HG03060 (cell line): ENCODE data around the gene PHF21A.
"Not testable (repeated sequence)": the region's sequence is repeated elsewhere in the genome, so short reads cannot be mapped to it uniquely, and the experiment has no call there.

ENCODE experiments used
- ATAC-seq: cut with Tn5 transposase; IDR thresholded peaks from one replicate; pipeline ENCODE4 v1.9.1; 2021; ENCODE audit warnings: low read depth, moderate number of reproducible peaks; ENCODE audit not compliant: unreplicated experiment

Gene PHF21A

DNA sequence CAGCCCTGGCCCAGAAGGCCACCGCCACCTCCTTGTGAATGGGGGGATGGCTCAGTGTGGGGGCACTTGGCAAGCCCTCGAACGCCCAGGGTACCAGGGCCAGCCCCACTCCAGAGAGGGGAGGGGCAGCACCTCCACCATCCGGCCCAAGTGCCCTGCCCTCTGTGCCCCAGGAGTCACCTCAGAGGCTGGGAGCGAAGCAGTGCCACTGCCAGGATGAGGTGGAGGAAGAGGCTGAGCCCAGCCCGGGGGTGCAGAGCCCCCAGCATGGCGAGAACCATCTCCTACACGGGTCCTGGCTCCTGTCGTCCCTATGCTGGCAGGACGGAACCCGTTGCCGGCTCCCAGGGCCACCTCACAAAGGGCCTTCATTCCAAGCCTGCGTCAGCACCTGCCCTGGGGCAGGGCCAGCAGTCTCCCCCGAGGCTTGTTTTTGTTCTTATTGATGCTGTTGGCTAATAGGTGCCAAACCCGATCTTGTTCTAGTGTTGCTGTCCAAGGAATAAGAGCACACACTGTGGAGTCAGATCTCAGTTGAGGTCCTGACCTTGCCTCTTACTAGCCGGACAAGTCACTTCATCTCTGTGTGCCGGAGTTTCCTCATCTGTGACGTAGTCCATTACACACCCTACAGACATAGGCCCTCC lies 214.2 kb downstream of the PHF21A start, which contains the start of gene FREY1:
Gene FREY1, minus strand, starts transcription at position 307 of the 647 bp plus-strand sequence. Its CDS starts 26 bp downstream, at position 281.
- ATAC-seq, result no peak

DNA sequence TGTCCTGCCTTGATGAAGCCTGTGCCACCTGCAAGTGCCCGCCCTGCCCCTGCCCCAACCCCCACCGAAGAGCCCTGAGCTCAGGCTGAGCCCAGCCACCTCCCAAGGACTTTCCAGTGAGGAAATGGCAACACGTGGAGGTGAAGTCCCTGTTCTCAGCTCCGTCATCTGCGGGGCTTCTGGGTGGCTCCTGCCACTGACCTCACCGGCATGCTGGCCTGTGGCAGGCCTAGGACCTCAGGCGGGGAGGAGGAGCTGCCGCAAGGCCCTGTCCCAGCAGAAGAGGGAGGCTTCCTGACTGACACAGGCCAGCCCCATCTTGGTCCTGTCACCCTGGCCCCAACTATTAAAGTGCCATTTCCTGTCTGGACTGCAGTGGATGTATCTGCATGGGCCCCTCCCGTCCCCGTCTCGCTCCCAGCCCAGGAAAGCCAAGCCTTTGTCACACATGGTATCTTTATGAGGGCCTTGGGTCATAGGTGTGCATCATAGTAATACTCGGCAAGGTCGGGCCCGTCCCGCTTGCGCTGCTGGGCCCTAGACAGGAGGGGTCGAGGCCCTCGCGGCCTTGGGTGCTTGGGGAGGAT lies 215.1 kb downstream of the PHF21A start:
- ATAC-seq, result no peak

DNA sequence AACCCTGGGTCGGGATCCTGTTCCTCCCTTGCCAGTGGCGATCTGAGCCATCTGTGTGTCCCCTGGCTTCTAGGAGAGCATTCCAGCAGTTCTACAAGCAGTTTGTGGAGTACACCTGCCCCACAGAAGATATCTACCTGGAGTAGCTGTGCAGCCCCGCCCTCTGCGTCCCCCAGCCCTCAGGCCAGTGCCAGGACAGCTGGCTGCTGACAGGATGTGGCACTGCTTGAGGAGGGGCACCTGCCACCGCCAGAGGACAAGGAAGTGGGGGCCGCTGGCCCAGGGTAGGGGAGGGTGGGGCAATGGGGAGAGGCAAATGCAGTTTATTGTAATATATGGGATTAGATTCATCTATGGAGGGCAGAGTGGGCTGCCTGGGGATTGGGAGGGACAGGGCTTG lies 215.7 kb downstream of the PHF21A start:
- not testable (repeated sequence) for ATAC-seq

DNA sequence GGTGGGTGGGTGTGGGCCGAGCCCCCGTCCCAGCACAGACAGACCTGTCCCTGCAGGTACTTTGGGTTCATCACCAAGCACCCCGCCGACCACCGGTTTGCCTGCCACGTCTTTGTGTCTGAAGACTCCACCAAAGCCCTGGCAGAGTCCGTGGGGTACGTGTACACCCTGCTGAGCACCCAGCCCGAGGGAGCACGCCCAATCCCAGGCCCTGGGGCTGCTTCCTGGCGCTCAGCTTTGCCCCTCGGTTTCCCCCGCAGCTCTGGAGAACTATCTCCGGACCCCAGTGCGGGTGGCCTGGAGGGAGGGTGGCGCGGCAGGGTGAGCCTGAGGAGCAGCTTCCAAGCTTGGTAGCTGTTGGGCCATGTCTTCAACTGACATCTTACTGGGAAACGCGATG lies 216.2 kb downstream of the PHF21A start:
- no peak for ATAC-seq

DNA sequence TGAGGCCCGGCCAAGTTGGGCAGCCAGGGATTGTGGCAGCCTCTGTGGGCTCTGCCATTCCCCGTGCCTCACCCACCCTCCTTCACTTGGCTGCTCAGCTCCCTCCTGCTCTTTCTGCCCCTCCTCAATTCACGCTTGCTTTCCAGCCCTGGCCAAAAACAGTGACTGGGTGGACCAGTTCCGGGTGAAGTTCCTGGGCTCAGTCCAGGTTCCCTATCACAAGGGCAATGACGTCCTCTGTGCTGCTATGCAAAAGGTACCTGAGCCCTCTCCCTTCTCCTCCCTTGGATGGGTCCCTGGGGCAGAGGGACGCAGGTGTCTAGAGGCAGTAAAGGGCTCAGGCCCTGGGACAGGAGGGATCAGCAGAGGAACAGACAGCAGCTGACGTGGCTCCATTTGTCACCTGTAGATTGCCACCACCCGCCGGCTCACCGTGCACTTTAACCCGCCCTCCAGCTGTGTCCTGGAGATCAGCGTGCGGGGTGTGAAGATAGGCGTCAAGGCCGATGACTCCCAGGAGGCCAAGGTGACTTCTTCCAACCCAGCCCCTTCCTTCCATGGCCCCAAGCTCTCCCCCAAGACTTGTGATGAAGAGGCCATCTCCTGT lies 216.8 kb downstream of the PHF21A start:
- no peak for ATAC-seq

DNA sequence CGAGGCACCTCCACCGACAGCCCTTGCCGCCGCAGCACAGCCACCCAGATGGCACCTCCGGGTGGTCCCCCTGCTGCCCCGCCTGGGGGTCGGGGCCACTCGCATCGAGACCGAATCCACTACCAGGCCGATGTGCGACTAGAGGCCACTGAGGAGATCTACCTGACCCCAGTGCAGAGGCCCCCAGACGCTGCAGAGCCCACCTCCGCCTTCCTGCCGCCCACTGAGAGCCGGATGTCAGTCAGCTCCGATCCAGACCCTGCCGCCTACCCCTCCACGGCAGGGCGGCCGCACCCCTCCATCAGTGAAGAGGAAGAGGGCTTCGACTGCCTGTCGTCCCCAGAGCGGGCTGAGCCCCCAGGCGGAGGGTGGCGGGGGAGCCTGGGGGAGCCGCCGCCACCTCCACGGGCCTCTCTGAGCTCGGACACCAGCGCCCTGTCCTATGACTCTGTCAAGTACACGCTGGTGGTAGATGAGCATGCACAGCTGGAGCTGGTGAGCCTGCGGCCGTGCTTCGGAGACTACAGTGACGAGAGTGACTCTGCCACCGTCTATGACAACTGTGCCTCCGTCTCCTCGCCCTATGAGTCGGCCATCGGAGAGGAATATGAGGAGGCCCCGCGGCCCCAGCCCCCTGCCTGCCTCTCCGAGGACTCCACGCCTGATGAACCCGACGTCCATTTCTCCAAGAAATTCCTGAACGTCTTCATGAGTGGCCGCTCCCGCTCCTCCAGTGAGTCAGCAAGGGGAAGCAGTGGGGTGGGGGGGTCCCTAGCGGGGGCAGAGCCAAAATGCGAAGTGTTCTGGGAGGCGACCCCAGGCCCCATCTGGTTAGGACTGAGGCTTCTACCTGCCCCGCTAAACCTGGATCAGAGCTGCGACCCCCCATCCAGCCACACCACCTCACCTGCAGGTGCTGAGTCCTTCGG lies 218.5 kb downstream of the PHF21A start:
- no peak for ATAC-seq

DNA sequence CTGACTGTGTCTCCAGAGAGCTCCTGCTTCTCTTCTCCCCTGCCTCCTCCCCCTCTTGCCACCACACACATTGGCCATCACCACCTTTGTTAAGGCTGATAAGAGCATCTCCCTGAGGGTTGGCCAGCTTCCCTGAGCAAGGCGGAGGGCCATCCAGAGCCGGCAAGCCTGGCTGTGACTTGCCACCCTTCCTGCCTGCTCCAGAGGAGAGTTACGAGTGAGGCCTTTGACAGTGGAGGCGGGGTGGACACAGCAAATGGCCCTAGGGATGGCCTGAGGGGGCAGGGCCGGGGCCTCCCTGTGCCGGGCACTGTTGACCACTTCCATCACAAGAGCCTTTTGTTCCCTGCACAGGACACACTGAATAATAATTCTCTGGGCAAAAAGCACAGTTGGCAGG lies 219.6 kb downstream of the PHF21A start:
- ATAC-seq, result no peak

DNA sequence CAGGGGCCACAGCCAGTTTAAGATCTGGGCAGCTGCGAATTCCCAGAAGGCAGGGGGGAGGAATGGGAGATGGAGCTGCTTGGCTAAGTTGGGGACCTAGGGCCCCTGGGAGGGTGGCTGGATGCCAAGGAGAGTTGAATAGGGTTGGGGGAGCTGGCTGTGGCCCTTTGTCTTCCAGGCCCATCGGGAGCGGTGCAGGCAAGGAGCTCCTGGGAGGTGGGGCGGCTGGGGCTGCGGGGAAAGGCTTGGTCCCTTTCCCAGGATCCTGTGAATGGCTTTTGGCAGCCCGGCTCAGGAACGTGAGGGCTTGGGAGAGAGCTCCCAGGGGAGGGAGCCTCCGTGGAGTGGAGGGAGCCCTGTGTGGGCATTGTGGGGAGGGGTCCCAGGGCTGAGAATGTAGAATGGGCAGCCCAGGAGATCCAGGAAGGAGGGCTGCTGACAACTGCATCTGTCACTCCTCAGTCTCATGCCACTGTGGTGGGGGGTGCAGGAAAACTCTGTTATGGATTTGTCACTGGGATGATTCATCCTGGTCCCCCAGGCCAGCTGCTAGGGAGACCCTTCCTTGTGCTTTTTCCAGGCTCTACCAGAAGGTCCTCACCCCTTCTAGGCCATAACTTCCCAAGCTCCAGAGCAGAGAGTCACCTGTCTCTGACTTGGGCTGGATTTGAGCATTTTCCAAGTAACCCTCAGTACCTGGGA lies 220.2 kb downstream of the PHF21A start:
- no peak for ATAC-seq

DNA sequence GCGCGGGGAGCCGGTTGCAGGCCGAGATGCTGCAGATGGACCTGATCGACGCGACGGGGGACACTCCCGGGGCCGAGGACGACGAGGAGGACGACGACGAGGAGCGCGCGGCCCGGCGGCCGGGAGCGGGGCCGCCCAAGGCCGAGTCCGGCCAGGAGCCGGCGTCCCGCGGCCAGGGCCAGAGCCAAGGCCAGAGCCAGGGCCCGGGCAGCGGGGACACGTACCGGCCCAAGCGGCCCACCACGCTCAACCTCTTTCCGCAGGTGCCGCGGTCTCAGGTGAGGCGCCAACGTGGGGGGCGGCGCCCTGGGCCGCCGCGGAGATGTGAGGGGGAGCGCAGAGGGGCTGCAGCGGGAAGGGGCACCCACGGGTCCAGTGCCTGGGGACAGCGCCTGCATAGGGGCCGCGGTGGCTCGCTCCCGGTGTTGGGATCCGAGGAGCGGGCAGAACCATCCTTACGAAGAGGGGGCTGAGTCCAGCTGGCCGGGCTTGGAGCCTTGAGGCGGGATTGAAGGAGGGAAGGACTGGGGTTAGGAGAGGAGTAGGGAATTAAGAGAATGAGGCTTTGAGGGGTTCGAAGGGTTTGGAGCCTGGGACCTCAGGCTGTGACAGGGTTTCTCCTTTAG lies 221.0 kb downstream of the PHF21A start:
- ATAC-seq, result not testable (repeated sequence)

DNA sequence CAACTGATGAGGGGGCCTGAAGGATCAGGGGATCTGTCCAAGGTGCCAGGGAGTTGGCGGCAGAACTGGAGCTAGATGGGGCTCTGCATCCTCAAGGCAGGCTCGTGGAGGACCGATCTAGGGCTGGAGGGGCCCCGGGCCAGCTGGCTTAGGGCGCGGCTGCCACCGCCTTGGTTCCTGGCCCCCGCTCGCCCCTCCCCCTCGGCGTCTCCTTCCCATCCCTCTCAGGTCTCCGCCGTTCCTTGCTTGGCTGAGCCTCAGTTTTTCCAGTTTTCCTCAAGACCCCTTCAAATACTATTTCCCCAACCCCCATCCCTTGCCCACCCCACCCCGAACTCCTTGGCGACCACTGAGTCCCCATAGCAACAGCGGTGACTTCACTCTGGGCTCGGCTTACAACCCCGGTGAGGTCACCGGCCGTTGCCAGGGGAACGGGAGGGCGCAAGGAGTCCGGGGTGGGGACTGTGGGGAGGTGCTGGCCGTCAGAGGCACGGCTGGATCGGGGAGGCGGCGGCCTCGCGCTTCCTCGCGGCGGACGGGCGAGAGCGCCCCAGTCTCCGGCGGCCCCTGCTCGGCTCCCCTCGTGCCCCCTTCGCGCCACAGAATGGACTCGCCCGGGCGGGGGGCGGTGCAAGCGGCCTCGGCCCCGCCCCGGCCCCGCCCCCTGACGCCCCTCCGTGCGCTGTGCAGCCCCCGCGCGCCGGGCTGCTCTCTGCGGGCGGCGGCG lies 221.6 kb downstream of the PHF21A start:
- no peak for ATAC-seq

DNA sequence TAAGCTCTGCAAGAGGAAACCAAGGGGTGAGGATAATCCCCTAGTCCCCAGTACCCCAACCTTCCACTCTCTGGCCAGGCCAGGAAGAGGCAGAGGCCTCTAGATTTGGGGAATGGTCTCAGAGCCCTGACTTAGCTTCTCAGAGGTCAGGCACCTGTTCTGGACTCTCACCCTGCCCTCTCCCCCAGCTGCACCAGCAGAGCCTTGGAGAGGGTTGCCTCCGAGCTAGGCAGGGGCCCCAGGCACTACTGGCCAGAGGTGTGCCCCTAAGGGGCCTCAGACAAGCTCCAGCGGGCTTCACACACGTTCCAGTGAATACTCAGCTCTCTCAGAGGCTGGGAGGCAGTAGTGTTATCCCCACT lies 222.2 kb downstream of the PHF21A start:
- no peak for ATAC-seq

DNA sequence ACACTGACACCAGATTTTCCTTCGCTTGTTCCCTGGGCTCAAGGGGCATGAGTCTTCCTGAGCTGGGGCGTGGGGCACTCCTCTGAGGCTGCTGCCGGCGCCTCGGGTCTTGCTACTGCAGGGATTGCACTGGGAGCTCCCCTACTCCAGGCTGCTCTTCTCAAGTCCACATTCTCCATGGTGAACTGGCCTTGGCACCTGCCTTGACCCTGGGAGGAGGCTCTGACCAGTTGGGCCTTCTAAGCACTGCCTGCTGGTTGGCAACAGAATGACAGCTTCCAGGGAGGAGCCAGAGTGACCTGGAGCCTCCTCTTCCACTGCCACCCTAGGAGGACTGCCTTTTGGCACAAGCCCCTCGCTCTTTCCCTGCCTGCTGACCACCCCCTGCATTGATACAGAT lies 223.7 kb downstream of the PHF21A start:
- ATAC-seq, result no peak

DNA sequence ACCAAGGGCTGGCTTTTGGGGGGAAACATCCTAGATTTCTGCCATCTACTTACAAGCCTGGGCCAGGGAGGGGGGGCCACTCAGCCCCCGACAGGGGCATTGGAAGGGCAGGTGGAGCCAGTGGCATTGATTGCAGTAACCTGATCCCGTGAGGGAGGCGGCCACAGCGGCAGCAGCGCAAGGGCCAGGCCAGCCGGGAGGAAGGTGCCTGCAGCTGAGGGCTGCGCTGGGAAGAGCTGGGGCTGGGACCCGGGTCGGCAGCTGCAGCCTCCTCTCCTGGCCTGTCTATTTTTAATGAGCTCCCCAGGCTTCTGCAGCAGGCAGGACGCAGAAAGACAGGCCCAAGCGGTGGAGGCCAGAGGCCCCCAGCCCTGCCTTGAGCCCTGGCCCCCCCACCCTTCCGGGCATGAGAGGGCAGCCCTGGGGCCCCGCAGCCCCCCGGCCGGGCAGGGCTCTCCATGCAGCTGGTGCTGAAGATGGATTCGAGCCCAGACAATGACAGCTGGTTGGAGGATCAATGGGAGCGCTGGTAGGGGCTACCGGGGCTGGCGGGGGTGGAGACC lies 224.8 kb downstream of the PHF21A start:
- no peak for ATAC-seq

DNA sequence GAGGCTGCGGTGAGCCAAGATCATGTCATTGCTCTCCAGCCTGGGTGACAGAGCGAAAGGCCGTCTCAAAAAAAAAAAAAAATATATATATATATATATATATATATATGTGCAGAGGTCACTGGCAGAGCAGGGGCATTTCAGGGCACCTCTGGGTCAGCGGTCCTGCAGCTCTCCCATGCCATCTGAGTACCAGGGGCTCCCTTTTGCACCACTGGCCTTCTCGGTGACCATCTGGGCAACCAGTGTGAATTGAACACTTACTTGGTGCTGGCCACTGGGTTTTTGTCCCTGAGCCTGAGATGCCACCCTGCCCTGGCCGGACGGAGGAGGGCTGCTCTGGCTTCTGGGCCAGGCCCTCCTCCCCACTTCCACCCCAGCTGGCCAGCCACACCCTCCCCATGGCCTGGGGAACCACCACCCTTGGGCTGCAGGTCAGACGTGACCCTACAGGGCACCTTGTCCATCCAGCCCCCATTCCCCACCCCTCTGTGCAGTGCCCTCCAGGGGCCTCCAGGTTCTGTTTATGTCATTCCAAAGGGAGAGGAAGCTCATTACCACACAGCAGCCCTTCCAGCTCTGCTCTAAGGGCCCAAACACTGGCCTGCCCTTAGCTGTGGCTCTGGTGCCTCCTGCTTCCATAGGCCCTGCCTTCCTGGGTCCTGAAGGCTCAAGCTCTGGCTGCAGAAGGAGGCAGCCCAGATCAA lies 225.5 kb downstream of the PHF21A start:
- no peak for ATAC-seq

DNA sequence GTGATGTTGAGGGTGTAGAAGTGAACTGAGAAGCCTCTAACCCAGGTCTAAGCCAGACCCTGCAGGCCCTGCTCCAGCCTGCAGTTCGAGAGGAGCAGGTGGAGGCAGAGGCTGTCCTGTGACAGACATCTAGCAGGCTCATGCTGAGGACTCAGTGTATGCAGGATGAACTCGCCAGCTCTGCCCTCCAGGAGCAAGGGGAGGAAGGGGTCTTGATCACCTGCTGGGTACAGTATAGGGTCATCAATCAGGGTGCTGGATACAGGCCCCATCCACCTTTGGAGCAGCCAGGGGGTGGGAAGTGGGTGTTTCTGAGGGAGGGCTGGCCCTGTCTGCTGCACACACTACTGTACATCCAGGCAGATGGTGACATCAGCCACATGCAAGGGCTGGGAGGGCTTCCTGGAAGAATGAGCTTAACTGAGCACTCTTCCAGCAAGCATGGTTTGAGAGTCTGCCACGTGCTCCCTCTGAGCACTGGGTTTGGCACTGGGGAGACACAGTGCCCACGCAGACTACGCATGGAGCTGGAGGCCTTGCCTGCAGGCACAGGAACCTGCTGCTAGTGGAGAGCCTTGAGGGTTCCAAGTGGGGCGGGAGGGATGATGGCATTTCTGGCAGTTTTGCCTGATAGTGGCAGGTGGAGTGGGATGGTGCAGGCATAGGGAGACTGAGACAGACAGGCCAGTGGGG lies 226.6 kb downstream of the PHF21A start:
- no peak for ATAC-seq

DNA sequence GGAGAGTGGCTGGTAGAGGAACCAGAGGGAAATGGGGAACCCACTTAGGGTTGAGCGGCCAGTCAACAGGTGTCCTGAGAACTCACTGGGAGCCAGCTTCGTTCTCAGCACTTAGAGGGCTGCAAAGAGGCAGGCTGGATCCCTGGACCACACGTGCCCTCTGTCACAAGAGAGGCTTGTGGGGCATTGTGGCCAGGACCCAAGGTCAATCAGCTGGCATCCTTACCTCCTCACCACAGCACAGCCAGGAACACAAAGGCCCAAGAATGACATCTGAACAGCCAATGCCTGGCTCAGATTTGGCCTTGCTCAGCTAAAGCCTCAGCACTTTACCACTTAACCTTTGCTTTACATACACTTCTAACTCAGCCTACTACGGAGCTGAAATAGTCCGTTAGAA lies 228.4 kb downstream of the PHF21A start:
- ATAC-seq, result no peak

DNA sequence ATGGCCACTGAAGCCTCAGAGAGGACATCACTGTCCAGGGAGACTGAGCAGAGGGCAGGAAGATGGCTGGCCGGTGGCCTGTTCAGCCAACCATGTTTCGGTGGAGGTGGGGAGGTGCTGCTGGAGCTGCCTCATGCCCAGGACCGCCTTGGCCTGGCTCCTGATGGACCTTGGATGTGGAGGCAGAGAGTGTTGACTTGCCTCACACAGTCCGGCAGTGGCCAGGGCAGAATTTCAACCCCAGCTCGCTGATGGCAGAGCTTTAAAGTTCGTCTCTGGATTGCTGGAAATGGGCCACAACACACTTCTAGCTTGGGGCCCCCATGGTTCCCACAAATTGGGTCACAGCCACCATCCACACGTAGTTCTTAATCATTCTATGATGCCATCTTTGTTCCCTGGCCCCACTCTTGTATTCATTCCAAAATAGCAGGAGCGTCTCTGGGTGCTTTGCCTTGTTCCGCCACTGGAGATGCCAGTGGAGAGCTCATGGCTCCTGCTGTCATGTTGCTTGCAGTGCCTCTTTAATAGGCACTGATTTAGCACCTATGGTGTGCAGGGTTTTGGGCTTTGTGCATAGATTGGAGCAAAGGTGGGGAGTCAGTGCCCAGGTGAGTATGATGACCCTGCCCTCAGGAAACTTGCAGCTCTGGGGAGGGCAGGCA lies 230.2 kb downstream of the PHF21A start:
- no peak for ATAC-seq
